HCT116 (cell line): ENCODE results near the gene TBX2.

Experiments used
- CTCF ChIP-seq, 3 experiments: fragments of 200-600 bp in 1 of 3; sonication (generic) in 1 of 3; IDR thresholded peaks in 2 of 3; conservative IDR thresholded peaks in 1 of 3; 2 replicates each; pipeline ENCODE4 v1.5.1; 2012 to 2017; ENCODE audit warnings: low read depth in 2 of 3, low read length in 2 of 3, antibody characterized with exemption in 1 of 3, borderline replicate concordance in 1 of 3, control low read depth in 1 of 3, mild to moderate bottlenecking in 1 of 3, mixed read lengths in 1 of 3, mixed run types in 1 of 3, moderate library complexity in 1 of 3; ENCODE audit not compliant: insufficient read depth in 1 of 3
- EZH2 ChIP-seq: fragments of 200-600 bp; sonication (generic); IDR thresholded peaks from 2 replicates; pipeline ENCODE4 v1.6.1; 2017; ENCODE audit warnings: antibody characterized with exemption, mixed run types
- JUND ChIP-seq: IDR thresholded peaks from 2 replicates; pipeline ENCODE4 v1.6.1; 2012
- MAX ChIP-seq: IDR thresholded peaks from 2 replicates; pipeline ENCODE4 v1.6.1; 2012
- POLR2A ChIP-seq: IDR thresholded peaks from 2 replicates; pipeline ENCODE4 v1.7.0; 2011; ENCODE audit warnings: borderline replicate concordance; ENCODE audit not compliant: insufficient read depth, insufficient read length; ENCODE audit errors: extremely low read depth
- POLR2AphosphoS5 ChIP-seq: IDR thresholded peaks from 2 replicates; pipeline ENCODE4 v1.6.1; 2011; ENCODE audit warnings: mild to moderate bottlenecking, low read depth, low read length, moderate library complexity
- REST ChIP-seq: IDR thresholded peaks from 2 replicates; pipeline ENCODE4 v1.6.1; 2012; ENCODE audit warnings: low read depth
- SIN3A ChIP-seq: IDR thresholded peaks from 2 replicates; pipeline ENCODE4 v1.6.1; 2012; ENCODE audit warnings: low read depth
- SRF ChIP-seq: IDR thresholded peaks from 2 replicates; pipeline ENCODE4 v1.6.1; 2012; ENCODE audit warnings: low read depth
- ZNF274 ChIP-seq: fragments of 200-500 bp; sonication (Bioruptor generic); IDR thresholded peaks from 2 replicates; pipeline ENCODE4 v1.6.1; 2014; ENCODE audit warnings: mild to moderate bottlenecking, low read depth, low read length, inconsistent platforms

- no peak for TF ChIP-seq POLR2A
- TF ChIP-seq CTCF (IDR thresholded peaks at IDR 0.05 in 2 of 3, conservative IDR thresholded peaks at IDR 0.05 in 1 of 3; ENCODE audit: borderline replicate concordance in 1 of 3, insufficient read depth in 1 of 3, low read depth in 2 of 3, low read length in 2 of 3): no peak
- TF ChIP-seq POLR2AphosphoS5: no peak
- TF ChIP-seq EZH2: no peak
- TF ChIP-seq SIN3A: no peak
- TF ChIP-seq JUND: no peak
- no peak for TF ChIP-seq MAX
- TF ChIP-seq REST: no peak
- no peak for TF ChIP-seq ZNF274
- no peak for TF ChIP-seq SRF
These were observed 4.4 kb downstream of the TBX2 start for GRCh38 chr17:61403801-61404662.
